GM19328 (cell line): ENCODE measurements around the gene CRTC2.
"Not testable (repeated sequence)": the region's sequence is repeated elsewhere in the genome, so short reads cannot be mapped to it uniquely, and the experiment has no call there.

Experiments used
- ATAC-seq: cut with Tn5 transposase; IDR thresholded peaks from one replicate; pipeline ENCODE4 v1.9.1; 2021; ENCODE audit warnings: mild to moderate bottlenecking, moderate library complexity; ENCODE audit not compliant: unreplicated experiment

Gene CRTC2

DNA sequence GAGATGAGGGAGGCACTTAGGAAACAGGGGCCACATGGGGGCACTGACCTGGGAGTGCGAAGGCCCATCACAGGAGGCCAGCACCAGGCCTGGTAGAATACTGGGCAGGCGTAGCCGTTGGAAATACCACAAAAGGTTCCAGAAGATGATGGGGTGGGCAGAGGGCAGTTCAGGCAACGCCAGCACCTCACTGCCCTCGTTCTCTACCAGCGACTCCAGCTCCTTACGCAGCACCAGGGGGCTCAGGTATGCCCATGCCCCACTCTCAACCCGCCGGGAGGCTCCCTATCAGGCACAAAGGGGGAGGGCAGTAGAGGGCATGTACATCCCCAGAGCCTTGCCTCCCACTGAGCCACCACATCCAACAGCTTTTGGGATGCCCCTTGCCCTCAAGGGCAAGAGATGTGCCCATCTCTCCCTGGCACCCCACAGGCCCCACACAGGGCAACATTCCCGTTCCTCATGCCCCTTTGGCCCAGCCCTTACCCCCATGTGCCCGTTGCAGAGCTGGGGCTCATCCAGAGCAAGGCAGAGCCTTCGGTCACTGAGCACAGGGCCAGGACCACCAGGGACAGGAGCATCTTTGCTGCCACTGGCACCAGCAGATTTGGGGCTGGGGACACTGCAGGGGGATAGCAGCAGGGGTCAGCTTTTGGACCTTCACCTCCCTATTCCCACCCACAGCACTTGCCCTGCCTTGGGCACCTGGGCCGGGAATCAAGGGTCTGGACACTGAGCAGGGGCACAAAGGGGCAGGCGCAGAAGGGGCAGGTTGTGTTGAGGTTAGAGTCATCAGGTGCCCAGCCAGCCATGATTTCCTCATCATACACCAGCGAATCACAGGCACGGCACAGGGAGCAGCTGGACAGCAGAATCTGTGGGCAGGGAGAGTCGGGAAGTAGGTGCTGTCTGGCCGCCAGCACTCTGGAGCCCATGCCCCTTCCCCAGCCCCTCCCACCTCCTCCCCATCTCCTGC lies 26.0 kb downstream of the CRTC2 start:
- no peak for ATAC-seq

DNA sequence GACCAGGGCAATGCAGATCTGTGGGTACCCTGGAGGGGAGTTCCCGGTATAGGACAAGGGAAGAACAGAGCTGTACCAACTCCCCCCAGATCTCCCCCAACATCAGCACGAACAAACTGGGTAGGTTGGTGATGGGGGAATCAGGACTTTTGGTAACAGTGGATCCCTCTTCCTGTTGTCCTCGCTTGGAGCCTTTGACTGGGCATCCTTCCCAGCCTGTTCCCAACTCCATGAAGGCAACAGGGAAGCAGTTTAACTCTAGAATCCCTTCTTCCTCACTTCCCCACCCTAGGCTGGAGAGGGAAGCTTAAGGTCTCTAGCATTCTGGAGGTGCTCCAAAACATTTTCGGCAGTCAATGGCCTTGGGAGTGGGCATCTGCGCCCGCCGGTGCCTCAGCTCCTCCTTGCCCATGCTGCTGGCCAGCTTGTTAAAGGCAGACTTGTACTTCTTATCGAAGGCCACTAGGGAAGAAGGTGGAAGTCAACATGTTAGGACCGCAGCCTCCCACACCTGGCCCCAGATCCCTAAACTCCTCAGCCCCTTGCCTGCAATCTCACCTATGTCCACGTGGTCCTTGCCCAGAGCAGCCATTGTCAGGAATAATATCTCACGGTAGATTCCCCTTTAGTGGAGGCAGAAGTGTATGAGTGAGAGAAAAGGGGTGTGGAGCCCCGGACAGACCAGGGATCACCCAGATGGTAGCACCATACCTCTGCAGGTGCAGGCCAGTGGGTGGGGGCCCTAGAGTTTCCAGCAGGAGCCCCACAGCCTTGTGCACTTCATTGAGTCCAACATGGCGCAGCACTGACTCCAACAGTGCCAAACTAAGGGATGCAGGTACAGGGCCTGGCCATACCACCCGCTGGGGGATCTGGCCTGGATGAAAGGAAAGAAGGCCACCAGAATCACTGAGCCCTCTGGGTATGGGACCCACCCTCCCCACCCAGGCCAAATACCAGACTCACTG lies 28.1 kb downstream of the CRTC2 start:
- no peak for ATAC-seq

DNA sequence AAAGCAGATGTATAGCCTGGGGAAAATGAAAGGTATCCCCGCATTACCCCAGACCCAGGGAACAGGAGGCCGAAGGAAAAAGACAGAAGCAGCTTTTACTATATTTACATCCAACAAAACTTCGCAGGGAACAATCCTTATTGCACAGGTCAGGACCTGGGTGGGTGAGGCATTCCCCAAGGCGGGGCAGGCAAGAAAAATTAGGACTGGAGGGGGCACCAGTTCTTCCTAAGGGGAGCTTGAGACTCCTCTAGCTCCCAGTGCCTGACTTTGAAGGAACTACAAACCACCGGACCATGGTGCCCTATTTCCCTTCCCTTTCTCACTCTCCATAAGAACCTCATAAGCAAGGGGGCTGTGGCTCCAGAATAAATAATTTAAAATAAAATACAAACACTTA lies 29.0 kb downstream of the CRTC2 start:
- no peak for ATAC-seq

GRCh38 chr1:153928791-153929341 lies 29.5 kb downstream of the CRTC2 start:
- no peak for ATAC-seq

GRCh38 chr1:153928245-153928644 lies 30.2 kb downstream of the CRTC2 start:
- no peak for ATAC-seq

DNA sequence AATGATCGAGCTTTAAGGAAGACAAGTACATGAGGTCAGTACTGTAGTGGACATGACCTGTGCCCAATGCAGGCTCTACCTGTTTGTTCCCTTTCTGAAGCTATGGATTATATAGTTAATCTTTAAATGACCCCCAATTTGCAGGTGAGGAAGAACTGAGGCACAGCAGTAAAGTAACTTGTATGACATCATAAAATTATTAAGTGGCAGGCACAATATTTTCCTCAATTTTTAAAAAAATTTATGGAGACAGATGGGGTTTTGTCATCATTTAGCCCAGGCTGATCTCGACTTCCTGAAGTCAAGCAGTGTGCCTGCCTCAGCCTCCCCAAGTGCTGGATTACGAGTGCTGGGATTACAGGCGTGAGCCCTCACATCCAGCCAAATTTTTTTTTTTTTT lies 32.0 kb downstream of the CRTC2 start:
- no peak for ATAC-seq

DNA sequence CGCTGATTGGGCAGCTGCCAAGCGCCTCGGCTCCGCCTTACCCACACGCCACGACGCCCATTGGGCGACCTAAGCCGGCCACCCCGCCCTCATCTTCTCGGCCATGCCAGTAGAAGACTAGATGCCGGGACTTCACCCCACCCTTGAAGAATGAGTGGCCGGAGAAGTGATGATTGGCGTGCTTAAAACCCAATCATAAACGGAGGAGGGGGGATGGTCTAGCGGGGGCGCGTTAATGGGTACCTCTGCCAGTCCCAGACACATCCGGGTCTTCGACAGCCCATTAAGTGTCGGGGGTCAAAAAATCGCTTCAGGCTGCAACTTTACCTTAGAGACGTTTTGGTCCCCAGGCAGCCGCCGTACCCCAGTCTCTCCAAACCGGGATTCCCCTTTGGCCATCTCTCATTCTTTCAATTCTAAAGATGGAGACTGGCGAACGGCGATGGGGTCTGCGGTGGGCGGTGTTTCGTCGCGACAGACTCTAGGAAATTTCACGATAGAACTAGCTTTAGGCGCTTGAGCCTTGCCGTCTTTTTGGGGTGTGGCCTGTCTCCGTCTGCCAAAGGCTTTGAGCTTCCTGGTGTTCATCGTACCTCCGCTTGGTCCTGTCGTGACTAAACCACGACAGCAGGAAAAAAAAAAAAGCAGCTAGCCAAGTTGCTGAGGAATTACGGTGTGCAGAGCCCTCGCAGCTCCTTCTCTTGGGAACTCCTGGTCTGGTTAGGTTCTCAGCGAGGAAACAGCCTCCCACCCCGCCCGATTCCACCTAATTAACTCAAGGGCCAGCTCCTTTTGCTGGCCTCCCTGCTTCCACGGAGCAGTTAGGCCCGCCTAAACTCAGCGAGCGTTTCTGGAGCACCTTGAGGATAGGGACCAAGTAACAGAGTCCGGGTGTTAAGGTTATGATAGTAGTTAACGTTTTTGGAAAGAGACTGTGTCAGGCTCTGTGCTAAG lies 35.2 kb downstream of the CRTC2 start, which contains the start of gene GATAD2B:
Gene GATAD2B (minus strand): TSS at position 1 of the 954 bp plus-strand sequence. CDS start 94,625 bp downstream, outside the sequence.
- peak; percentile 95 for ATAC-seq

DNA sequence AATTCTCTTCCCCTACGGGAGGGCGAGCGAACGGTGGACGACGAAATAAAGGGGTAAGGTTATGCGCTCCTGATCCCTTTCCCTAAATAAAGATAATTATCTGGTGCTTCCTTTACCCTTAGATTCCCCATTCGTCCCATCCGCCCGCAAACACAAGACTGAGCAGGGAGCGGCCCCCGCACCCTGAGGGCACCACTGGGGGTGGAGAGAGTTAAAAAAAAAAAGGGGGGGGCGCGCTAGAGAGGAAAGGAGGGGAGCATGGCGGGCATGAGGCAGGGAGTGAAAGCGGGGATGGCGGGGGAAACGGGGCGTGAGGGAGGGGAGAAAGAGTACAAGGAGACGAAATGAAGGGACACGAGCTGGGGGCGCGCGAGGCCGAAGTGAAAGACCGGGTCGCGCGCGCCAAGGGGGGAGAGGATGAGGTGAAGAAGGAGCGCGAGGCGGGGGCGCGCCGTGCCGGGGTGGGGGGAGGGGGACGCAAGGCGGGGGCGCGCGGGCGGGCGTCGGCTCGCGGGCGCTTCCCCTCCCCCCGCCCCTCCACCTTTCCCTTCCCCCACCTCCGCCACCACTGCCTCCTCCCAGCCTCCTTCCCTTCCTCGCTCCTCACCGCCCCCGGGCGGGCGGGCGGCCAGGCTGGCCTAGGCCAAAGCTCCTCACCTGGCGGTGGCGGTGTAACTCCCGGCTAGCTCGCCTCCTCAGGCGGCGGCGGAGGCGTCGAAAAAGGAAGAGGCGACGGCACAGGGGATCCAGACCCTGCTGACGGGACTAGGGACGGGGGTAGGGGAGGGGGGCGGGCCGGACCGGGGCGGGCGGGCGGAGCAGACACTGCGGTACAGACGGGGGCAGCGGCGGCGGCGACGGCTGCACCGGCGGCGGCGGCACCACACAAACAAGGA lies 36.1 kb downstream of the CRTC2 start:
- peak; percentile 19 for ATAC-seq

GRCh38 chr1:153921803-153922075 lies 36.7 kb downstream of the CRTC2 start:
- no peak for ATAC-seq

- no peak for ATAC-seq
These were observed 37.2 kb downstream of the CRTC2 start for GRCh38 chr1:153921080-153921802.

DNA sequence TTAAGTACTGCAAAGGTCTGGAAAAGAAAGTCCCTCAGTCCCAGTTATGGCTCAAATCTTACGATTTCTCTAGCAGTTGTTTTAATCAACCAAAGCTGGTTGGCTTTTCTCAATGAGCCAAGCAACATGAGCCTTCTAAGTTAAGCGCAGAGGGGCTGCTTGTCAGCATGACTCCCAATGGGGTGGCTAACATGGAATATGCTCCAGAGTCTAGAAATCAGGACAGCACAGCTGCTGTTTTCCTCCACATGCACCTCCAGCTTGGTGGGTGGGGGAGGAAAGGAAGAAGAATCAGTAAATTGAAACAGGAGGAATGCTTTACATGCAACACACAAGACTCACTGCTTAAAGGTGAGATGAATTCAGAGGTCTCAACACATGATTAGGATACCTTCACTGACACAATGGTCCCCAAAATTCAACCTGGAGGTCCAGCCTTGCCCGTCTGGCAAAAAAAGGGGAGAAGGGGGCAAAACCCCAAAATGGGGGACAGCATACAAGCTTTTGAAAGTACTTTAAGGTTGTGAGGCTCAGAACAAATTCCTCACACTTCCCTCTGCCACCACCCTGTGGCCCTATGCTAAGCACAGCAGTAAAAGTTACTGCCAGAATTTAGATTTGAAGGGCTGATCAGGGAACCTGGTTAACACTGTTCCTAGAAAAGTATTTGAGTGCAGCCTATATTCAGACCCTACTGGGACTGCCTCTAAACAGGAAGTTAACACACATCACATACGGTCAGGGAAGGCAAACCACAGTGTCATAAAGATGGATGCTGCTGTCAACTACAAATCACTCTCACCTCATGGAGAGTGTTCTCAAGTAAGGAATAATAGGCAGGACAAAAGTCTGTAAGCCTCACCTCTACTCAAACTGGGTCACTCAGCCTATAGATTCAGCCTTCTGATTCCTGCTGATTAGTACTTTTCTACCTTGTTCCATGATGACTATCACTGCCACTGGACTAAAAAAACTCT lies 38.2 kb downstream of the CRTC2 start:
- no peak for ATAC-seq

- ATAC-seq: no peak
These were observed 42.1 kb downstream of the CRTC2 start for GRCh38 chr1:153916297-153916696.

GRCh38 chr1:153912349-153912748 lies 46.1 kb downstream of the CRTC2 start:
- ATAC-seq: no peak

- not testable (repeated sequence) for ATAC-seq
These were observed 47.9 kb downstream of the CRTC2 start for GRCh38 chr1:153910560-153910959.

DNA sequence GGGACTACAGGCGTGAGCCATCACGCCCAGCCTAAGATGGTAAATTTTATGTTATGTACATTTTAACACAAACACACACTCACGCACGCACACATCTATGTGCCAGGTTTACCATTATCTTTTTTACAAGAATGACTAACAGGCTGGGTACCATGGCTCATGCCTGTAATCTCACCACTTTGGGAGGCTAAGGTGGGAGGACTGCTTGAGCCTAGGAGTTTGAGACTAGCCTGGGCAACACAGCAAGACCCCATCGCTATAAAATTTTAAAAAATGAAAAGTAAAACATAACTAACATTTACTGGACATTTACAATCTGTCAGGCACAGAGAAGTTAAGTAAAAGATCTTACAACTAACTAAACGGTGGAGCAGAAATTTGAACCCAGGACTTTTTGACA lies 50.3 kb downstream of the CRTC2 start:
- ATAC-seq: no peak

DNA sequence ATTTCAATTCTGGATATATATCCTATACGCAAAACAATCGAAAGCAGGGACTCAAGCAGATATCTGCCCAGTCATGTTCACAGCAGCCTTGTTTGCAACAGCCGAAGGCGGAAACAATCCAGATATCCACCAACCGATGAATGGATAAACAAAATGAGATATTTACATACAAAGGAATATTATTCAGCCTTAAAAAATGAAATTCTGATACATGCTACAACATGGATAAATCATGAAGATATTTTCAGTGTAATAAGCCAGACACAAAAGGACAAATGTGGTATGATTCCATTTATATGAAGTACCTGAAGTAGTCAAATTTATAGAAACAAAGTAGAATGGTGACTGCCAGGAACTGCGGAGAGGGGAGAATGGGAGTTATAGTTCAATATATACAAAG lies 51.3 kb downstream of the CRTC2 start:
- no peak for ATAC-seq

GRCh38 chr1:153906396-153906795 lies 52.0 kb downstream of the CRTC2 start:
- ATAC-seq: no peak
